Posterior vena cava (tissue), 2 donors: ENCODE results near the gene GPS2. TPM values are rescaled to one million over a fixed set of nuclear protein-coding genes. Genes with fewer than 3 reads are reported as not detected.

Experiments
- DNase-seq: peaks from one replicate; pipeline ENCODE4 v3.0.0-alpha.2; 2020; ENCODE audit warnings: low spot score
- intact Hi-C, 2 donors: fragments of 100-400 bp; cut with DNase I; formaldehyde crosslinking; loops; one replicate each; pipeline versions ENCODE4 v1.14.1 to v1.14.2; 2022 to 2023
- total RNA-seq, 2 donors: library from RNA; stranded (reverse); fragmentation: NEBNext Ultra II Directional; extraction: Animal tissue kit (Norgen Biotek cat#: 25700); gene quantifications; one replicate each; pipeline ENCODE4 v1.2.1, GENCODE V29; 2021
- donor health status: DM: yes; HTN: yes; CAD: no.
- donor health status: DM: yes; HTN: yes; CAD: no.

The GPS2 gene
- total RNA-seq, 2 donors from 2014 or later, result 47.0 to 47.9 TPM

- intact Hi-C loops, result loop anchor here in 1 of 2 donors (5.0 to 10.0 kb wide), 2 partner anchors 238 to 449 kb away; partner anchors contain the start of gene SLC16A11
- no peak for DNase-seq
These were observed 32.3 kb downstream of the GPS2 start for GRCh38 chr17:7282752-7283321.

DNA sequence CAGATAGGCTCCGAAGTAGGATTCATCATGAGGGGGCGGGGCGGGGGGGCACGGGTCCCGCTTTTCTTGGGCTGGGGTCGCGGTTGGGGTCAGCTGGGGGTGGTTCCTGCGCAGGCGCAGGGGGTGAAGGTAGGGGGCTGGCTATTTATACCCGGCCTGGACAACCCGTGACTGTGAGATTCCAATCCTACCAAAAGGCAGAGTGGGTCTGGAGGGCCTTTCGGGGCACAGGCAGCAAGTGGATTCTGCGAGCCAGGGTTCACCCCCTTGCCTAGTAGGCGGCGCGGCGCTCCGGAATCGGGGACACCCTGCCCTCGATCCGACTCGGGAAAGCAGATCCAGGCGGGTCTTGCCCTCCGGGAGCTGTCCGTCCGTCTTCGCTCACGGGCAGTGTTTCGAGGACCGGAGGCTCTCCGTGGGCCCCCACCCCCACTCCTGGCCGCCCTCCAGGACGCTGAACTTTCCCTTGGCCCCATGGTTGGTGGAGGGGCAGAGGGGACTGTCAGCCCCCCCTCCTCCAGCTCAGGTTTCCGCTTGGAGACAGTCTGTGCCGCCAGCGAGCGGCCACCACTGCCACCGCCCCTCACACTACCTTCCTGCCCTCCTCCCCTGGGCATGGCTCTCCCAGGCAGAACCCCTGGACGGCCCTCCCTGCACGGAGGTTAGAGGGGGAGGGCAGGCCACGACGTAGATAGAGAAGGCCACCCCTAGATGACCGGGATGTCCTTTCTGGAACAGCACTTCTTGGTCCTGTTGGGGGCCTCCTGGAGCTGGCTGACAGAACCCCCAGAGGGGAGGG is 33.0 kb downstream of the GPS2 start:
- DNase-seq, result no peak
- intact Hi-C loops, result loop anchor here (2.0 to 10.0 kb wide), 3 partner anchors 15 to 450 kb away; partner anchors contain the start of gene SLC16A11 (in 1 of the 2)

- intact Hi-C loops, result loop anchor here (2.0 to 10.0 kb wide), 3 partner anchors 15 to 451 kb away; partner anchors contain the start of gene SLC16A11 (in 1 of the 2)
- peak; percentile 98 for DNase-seq
These were observed 33.8 kb downstream of the GPS2 start, which contains the start of gene SLC2A4 for GRCh38 chr17:7281074-7281952. Gene SLC2A4 (plus strand): TSS chr17:7281718. CDS start chr17:7281935, 217 bp downstream.

- intact Hi-C loops, result loop anchor here (2.0 to 10.0 kb wide), 3 partner anchors 16 to 452 kb away; partner anchors contain the start of gene SLC16A11 (in 1 of the 2)
- peak; percentile 95 for DNase-seq
These were observed 34.6 kb downstream of the GPS2 start for GRCh38 chr17:7280519-7281073.

- intact Hi-C loops, result no loop called here
- DNase-seq, result no peak
These were observed 35.7 kb downstream of the GPS2 start for GRCh38 chr17:7279448-7279847.

DNA sequence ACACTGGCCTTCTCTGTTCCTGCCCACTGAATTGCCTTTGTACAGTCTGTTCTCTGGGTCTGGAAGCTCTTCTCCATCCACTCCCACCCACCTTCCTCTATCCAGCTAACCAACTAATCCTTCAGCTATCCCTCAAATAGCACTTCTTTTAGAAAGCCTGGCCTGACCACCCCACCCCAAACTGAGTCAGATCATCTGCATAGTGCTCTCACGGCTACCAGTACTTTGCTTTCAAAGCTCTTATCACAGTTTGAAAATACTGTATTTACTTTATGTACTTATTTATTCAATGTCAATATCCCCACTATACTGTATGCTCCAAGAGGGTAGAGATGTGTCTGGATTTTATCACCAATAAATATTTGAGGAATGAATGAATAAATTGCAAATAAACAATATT is 48.4 kb downstream of the GPS2 start:
- intact Hi-C loops, result no loop called here
- no peak for DNase-seq

GRCh38 chr17:7263801-7264078 is 51.4 kb downstream of the GPS2 start:
- no peak for DNase-seq

DNA sequence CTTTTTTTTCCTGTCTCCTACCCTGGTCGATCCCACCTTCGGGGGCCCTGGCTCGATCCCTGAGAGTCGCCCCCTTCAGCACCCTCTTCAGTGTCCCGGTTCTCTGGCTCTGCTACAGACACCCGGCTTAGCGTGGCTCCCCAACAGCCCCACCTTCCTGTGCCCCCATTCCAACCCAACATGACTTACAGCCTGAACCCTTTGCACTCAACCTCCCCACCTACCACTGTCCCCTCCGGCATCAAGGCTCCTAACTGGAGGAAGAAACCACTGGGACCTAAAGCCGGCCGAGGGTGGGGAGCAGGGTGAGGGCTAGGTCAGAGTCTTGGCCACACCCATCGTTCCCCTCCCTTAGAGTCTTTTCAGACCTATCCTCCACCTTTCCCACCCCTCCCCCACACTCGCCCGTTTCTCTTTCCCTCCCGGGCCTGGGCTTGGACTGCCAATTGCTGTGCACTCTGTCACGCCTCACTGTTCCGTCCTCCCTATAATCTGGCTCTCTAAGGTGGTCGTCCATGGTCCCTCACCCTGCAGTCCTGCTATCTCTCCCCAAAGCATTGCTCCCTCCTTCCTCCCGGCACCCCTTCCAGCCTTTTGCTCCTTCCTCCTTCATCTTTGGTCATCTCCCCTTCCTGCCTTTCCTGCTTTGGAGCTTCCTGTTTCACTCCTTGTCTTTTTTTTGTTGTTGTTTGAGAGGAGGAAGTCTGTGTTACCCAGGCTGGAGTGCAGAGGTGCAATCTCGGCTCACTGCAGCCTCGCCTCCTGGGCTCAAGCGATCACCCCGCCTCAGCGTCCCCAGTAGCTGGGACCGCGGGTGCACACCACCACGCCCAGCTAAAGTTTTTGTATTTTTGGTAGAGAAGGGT is 52.0 kb downstream of the GPS2 start:
- intact Hi-C loops, result no loop called here
- DNase-seq, result no peak

More at GRCh38 chr17:7263801-7264078, 51.4 kb downstream of the GPS2 start:
- intact Hi-C loops, result no loop called here

Other genes with a start within 250 kb of the GPS2 start
- 10 to 100 TPM in 1 of 2 donors, 1 to 10 TPM in 1; 5.9 to 13.9 TPM for gene CLEC10A, start 235.1 kb downstream of the GPS2 start, total RNA-seq
- 1 to 10 TPM in 1 of 2 donors, under 1 TPM in 1; 0.90 to 1.3 TPM for gene ASGR2, start 200.5 kb downstream of the GPS2 start, total RNA-seq
- gene ASGR1, start 136.0 kb downstream of the GPS2 start, total RNA-seq, result 1 to 10 TPM; 1.2 to 2.2 TPM
- 10 to 100 TPM; 20.8 to 21.2 TPM for gene DLG4, start 95.5 kb downstream of the GPS2 start, total RNA-seq
- 100 to 1,000 TPM; 444 to 567 TPM for gene ACADVL, start 95.4 kb downstream of the GPS2 start, total RNA-seq
- gene DVL2, start 80.8 kb downstream of the GPS2 start, total RNA-seq, result 10 to 100 TPM; 21.9 to 26.7 TPM
- 10 to 100 TPM; 20.4 to 27.5 TPM for gene PHF23, start 75.9 kb downstream of the GPS2 start, total RNA-seq
- 100 to 1,000 TPM; 341 to 405 TPM for gene GABARAP, start 72.9 kb downstream of the GPS2 start, total RNA-seq
- gene CTDNEP1, start 63.6 kb downstream of the GPS2 start, total RNA-seq, result 10 to 100 TPM; 79.5 to 89.2 TPM
- 10 to 100 TPM; 36.5 to 40.0 TPM for gene ELP5, start 63.1 kb downstream of the GPS2 start, total RNA-seq
- 1 to 10 TPM; 1.6 to 4.4 TPM for gene CLDN7, start 52.9 kb downstream of the GPS2 start, total RNA-seq
- 10 to 100 TPM; 13.5 to 21.3 TPM for gene SLC2A4, start 33.6 kb downstream of the GPS2 start, total RNA-seq
- 1 to 10 TPM; 1.7 to 1.8 TPM for gene YBX2, start 20.7 kb downstream of the GPS2 start, total RNA-seq
- 100 to 1,000 TPM; 275 to 328 TPM for gene EIF5A, start 7.7 kb downstream of the GPS2 start, total RNA-seq
- 10 to 100 TPM; 20.0 to 22.8 TPM for gene NEURL4, start 14.0 kb upstream of the GPS2 start, total RNA-seq
- 10 to 100 TPM; 11.9 to 15.2 TPM for gene ACAP1, start 21.2 kb upstream of the GPS2 start, total RNA-seq
- gene KCTD11, start 36.8 kb upstream of the GPS2 start, total RNA-seq, result 10 to 100 TPM in 1 of 2 donors, 1 to 10 TPM in 1; 8.8 to 10.0 TPM
- not detected for gene TMEM95, start 39.8 kb upstream of the GPS2 start, total RNA-seq
- 1 to 10 TPM; 1.6 to 1.8 TPM for gene TNK1, start 65.7 kb upstream of the GPS2 start, total RNA-seq
- gene PLSCR3, start 79.2 kb upstream of the GPS2 start, total RNA-seq, result 10 to 100 TPM; 31.8 to 37.6 TPM
- gene TMEM256, start 88.7 kb upstream of the GPS2 start, total RNA-seq, result 10 to 100 TPM; 39.3 to 65.5 TPM
- 10 to 100 TPM; 31.6 to 34.2 TPM for gene NLGN2, start 92.5 kb upstream of the GPS2 start, total RNA-seq
- gene SPEM1, start 105.0 kb upstream of the GPS2 start, total RNA-seq, result not detected
- not detected for gene SPEM2, start 110.3 kb upstream of the GPS2 start, total RNA-seq
- gene SPEM3, start 113.5 kb upstream of the GPS2 start, total RNA-seq, result not detected
- 1 to 10 TPM; 1.8 to 3.0 TPM for gene TMEM102, start 120.1 kb upstream of the GPS2 start, total RNA-seq
- gene FGF11, start 124.2 kb upstream of the GPS2 start, total RNA-seq, result 1 to 10 TPM; 2.7 to 3.8 TPM
- gene CHRNB1, start 129.7 kb upstream of the GPS2 start, total RNA-seq, result 10 to 100 TPM in 1 of 2 donors, 1 to 10 TPM in 1; 7.8 to 10.5 TPM
- 10 to 100 TPM; 67.3 to 67.9 TPM for gene ZBTB4, start 164.3 kb upstream of the GPS2 start, total RNA-seq
- gene SLC35G6, start 166.1 kb upstream of the GPS2 start, total RNA-seq, result not detected
- 10 to 100 TPM; 65.5 to 70.0 TPM for gene POLR2A, start 169.0 kb upstream of the GPS2 start, total RNA-seq
- 10 to 100 TPM; 52.0 to 65.1 TPM for gene TNFSF12, start 233.7 kb upstream of the GPS2 start, total RNA-seq
- gene TNFSF13, start 243.4 kb upstream of the GPS2 start, total RNA-seq, result 10 to 100 TPM; 15.5 to 33.3 TPM
- 10 to 100 TPM; 36.2 to 48.2 TPM for gene SENP3, start 246.6 kb upstream of the GPS2 start, total RNA-seq